Gastrocnemius medialis (tissue), 4 donors: Measurements from ENCODE around the gene CCT7. TPM values are rescaled to one million over a fixed set of nuclear protein-coding genes. Genes with fewer than 3 reads are reported as not detected.

ENCODE experiments used
- ATAC-seq, 2 donors: fragments of 150-250 bp; one replicate each; pipeline ENCODE4 v1.9.1; 2016
- DNase-seq, 2 donors: peaks; one replicate each; pipeline ENCODE4 v3.0.0-alpha.2; 2019
- H3K27ac ChIP-seq, 4 donors: fragments of 200-600 bp; sonication (generic); 1 replicate in 1 of 4; 2 replicates in 3 of 4; pipeline ENCODE4 v1.5.1; 2016 to 2018; ENCODE audit warnings: mild to moderate bottlenecking in 2 of 4, moderate library complexity in 1 of 4
- H3K27me3 ChIP-seq, 3 donors: fragments of 200-600 bp; sonication (generic) in 2 of 3; 1 replicate in 1 of 3; 2 replicates in 2 of 3; pipeline versions ENCODE4 v1.5.1 to v1.6.0; 2016 to 2019; ENCODE audit warnings: mild to moderate bottlenecking in 1 of 3, moderate library complexity in 1 of 3
- H3K36me3 ChIP-seq, 2 donors: fragments of 200-600 bp; sonication (generic) in 1 of 2; one replicate each; pipeline ENCODE4 v1.5.1; 2017 to 2018
- H3K4me1 ChIP-seq, 2 donors: fragments of 200-600 bp; sonication (generic) in 1 of 2; one replicate each; pipeline ENCODE4 v1.5.1; 2016 to 2017; ENCODE audit warnings: mild to moderate bottlenecking in 2 of 2
- H3K4me3 ChIP-seq, 4 donors: fragments of 200-600 bp; sonication (generic) in 3 of 4; 1 replicate in 1 of 4; 2 replicates in 3 of 4; pipeline ENCODE4 v1.5.1; 2016 to 2019; ENCODE audit warnings: mild to moderate bottlenecking in 2 of 4
- H3K9me3 ChIP-seq, 3 donors: fragments of 200-600 bp; sonication (generic) in 2 of 3; 1 replicate in 1 of 3; 2 replicates in 2 of 3; pipeline ENCODE4 v1.5.1; 2016 to 2019
- POLR2A ChIP-seq, 2 donors: fragments of 450-650 bp; IDR thresholded peaks; one replicate each; pipeline ENCODE4 v1.6.1; 2017; ENCODE audit warnings: antibody characterized with exemption in 2 of 2, mild to moderate bottlenecking in 2 of 2, moderate library complexity in 2 of 2
- in situ Hi-C, 4 donors: fragments of 200-750 bp; cut with MboI; loops; one replicate each; pipeline versions ENCODE4 v1.15.0 to v1.8.0; 2017; ENCODE audit warnings: low sequenced_read_pairs in 4 of 4
- intact Hi-C: fragments of 100-400 bp; cut with DNase I; formaldehyde crosslinking; loops from one replicate; pipeline ENCODE4 v1.15.1; 2023; ENCODE audit warnings: low total_unique reads
- total RNA-seq, 4 donors: library from RNA; depleted of rRNA; stranded (reverse); fragments of >200 nt; gene quantifications; one replicate each; pipeline versions ENCODE4 v1.1.0 to v1.2.3, GENCODE V29; 2016
- TF ChIP-seq, protein P1 (sequence below), 5 experiments: fragments of 450-650 bp in 3 of 5; fragments of 200-600 bp in 2 of 5; sonication (generic) in 2 of 5; IDR thresholded peaks in 4 of 5; conservative IDR thresholded peaks in 1 of 5; 1 replicate in 4 of 5; 2 replicates in 1 of 5; pipeline ENCODE4 v1.5.1; 2016 to 2019; ENCODE audit warnings: antibody characterized with exemption in 5 of 5, mild to moderate bottlenecking in 3 of 5, moderate library complexity in 3 of 5

Gene CCT7
- total RNA-seq, 4 donors from 2014 or later: 215 to 334 (median 284) TPM

DNA sequence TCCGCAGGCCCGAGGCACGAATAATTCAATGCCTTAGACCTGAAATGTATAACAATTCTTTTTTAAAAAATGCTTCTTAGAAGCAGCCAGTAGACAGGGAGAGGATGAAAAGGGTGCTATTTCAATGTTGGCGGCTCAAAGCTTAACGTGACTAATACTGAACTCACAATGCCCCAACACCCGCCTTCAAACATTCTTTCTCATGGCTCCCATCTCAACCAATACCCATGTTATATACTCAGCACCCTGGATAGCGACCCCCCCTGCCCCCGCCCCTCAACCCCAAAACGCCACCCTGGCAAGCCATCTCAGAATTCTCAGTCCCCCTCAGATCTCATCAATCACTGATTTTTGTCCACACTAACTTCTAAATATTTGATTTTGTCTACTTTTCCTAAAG is 45.7 kb downstream of the CCT7 start:
- H3K36me3 ChIP-seq: no peaks in the 10 kb centered on the region
- in situ Hi-C loops: no loop called here
- no peak for DNase-seq
- intact Hi-C loops: no loop called here
- H3K4me1 ChIP-seq: peaks cover 5 to 8% of the 10 kb centered on the region in 2 donors
- TF ChIP-seq, protein P1, sequence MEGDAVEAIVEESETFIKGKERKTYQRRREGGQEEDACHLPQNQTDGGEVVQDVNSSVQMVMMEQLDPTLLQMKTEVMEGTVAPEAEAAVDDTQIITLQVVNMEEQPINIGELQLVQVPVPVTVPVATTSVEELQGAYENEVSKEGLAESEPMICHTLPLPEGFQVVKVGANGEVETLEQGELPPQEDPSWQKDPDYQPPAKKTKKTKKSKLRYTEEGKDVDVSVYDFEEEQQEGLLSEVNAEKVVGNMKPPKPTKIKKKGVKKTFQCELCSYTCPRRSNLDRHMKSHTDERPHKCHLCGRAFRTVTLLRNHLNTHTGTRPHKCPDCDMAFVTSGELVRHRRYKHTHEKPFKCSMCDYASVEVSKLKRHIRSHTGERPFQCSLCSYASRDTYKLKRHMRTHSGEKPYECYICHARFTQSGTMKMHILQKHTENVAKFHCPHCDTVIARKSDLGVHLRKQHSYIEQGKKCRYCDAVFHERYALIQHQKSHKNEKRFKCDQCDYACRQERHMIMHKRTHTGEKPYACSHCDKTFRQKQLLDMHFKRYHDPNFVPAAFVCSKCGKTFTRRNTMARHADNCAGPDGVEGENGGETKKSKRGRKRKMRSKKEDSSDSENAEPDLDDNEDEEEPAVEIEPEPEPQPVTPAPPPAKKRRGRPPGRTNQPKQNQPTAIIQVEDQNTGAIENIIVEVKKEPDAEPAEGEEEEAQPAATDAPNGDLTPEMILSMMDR (IDR thresholded peaks at IDR 0.05 in 4 of 5, conservative IDR thresholded peaks at IDR 0.05 in 1 of 5): no peak
- TF ChIP-seq POLR2A (IDR thresholded peaks at IDR 0.05): no peak
- ATAC-seq: no peak
- H3K27me3 ChIP-seq: peaks cover 8 to 14% (median 11%) of the 10 kb centered on the region in 3 donors
- no peak overlapping the region for H3K27ac ChIP-seq
- no peaks in the 10 kb centered on the region for H3K9me3 ChIP-seq
- H3K4me3 ChIP-seq: no peak overlapping the region

DNA sequence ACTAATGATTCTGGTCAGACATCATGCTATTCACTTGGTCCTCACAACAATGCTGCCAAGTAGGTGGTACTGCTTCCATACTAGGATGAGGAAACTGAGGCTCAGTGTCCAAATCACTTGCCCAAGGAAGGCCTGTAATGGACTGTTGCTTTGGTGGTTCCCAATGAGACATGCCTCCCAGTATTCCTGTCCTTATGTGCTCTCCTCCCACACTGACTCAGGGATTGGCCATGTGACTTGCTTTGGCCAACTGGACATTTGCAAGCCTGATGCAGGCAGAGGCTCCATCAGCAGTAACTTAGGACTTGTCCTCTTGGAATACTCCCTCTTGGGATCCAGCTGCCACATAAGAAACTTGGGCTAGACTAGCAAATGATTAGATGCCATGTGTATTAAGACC is 47.1 kb downstream of the CCT7 start:
- in situ Hi-C loops: no loop called here
- peaks cover 9% of the 10 kb centered on the region in 2 donors for H3K4me1 ChIP-seq
- ATAC-seq (no peak), DNase-seq (no peak)
- no peak overlapping the region for H3K27ac ChIP-seq
- H3K4me3 ChIP-seq: no peak overlapping the region
- no peaks in the 10 kb centered on the region for H3K9me3 ChIP-seq
- H3K36me3 ChIP-seq: no peaks in the 10 kb centered on the region
- intact Hi-C loops: no loop called here
- peaks cover 15 to 27% (median 20%) of the 10 kb centered on the region in 3 donors for H3K27me3 ChIP-seq
- no peak for TF ChIP-seq POLR2A (IDR thresholded peaks at IDR 0.05)
- TF ChIP-seq, protein P1 (IDR thresholded peaks at IDR 0.05 in 4 of 5, conservative IDR thresholded peaks at IDR 0.05 in 1 of 5): no peak

DNA sequence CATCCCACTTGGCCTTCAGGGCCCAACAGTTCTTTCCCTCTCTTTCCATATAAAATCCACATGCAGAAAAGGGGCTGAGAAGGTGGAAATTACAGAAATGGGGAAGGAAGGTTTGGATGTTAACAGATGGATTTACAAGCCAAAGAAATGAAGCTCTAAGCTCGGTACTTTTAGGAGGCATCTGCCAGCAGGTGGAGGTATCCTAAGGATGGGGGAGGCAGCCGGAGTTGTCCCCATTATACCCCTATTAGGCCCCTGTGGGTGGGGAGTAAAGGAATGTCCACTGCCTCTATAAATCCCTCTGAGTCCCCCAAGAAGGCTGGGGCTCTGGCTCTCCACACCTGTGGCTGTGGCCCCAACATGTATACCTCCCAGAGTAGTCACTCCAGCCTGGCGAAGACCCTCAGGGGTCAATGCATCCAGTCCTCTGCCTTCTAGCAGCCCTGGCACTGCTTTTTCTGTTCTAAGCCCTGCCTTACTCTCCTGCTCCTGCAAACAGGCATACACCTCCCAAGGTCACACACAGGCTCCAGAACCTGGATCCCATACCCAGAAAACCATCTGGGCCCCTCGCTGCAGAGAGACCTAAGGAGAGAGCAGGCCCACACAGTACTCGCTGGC is 48.9 kb downstream of the CCT7 start:
- Histone ChIP-seq H3K4me1 (peaks cover 9% of the 10 kb centered on the region in 2 donors), H3K36me3 (no peaks in the 10 kb centered on the region), H3K9me3 (no peaks in the 10 kb centered on the region), H3K4me3 (no peak overlapping the region), H3K27ac (no peak overlapping the region), H3K27me3 (peaks cover 24 to 38% (median 25%) of the 10 kb centered on the region in 3 donors)
- in situ Hi-C loops (no loop called here), intact Hi-C loops (no loop called here)
- DNase-seq (no peak), ATAC-seq (no peak)
- TF ChIP-seq, protein P1 (IDR thresholded peaks at IDR 0.05 in 4 of 5, conservative IDR thresholded peaks at IDR 0.05 in 1 of 5): no peak
- TF ChIP-seq POLR2A (IDR thresholded peaks at IDR 0.05): no peak

DNA sequence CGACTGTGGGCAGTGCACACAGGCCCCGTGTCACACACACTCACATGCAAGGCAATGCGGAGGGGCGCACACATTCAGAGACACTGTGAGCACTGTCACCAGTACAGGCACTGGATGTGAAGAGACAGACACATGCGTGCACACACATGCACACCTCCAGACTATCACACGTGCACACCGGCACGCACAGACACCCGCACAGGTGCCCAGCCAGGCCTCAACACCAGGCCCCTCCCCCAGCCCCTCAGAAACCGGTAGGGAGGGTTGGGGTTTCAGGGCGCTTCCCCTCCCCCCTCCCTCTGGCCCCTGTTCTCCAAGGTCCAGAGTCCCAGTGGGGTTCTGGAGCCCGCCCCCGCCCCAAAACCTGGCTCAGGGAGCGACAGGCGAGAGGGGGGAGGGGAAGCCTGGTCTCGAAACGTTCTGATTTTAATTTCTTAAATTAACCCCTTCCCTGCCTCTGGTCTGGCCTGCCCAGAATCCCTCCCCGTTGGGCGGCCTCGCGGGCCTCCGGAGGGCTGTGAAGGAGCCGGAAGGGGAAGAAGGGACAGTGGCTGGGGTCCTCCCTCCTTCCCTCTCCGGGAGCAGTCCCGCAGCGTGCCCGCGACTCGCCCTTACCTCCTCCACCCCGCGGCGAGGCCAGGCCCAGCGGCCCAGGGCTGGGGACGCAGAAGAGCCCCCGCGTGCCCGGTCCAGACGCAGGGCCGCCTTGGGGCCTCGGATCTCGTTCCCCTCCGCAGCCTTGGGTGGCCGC is 49.6 kb downstream of the CCT7 start:
- intact Hi-C loops (no loop called here), in situ Hi-C loops (no loop called here)
- Histone ChIP-seq H3K4me1 (peaks cover 9% of the 10 kb centered on the region in 2 donors), H3K36me3 (no peaks in the 10 kb centered on the region), H3K27ac (no peak overlapping the region), H3K27me3 (peaks cover 24 to 38% (median 27%) of the 10 kb centered on the region in 3 donors), H3K9me3 (no peaks in the 10 kb centered on the region), H3K4me3 (peak overlapping the region; percentile 51 to 65 (median 56))
- DNase-seq (no peak), ATAC-seq (no peak)
- no peak for TF ChIP-seq POLR2A (IDR thresholded peaks at IDR 0.05)
- TF ChIP-seq, protein P1 (IDR thresholded peaks at IDR 0.05 in 4 of 5, conservative IDR thresholded peaks at IDR 0.05 in 1 of 5): no peak
